DMS79 (cell line): ENCODE results near the gene TUBGCP6.

Experiments
- DNase-seq: peaks from one replicate; lab custom pipeline; 2025; lab: John Stamatoyannopoulos, UW

TUBGCP6 gene

GRCh38 chr22:50180727-50181521 lies 63.9 kb downstream of the TUBGCP6 start:
- no peak for DNase-seq

GRCh38 chr22:50179937-50180726 lies 64.7 kb downstream of the TUBGCP6 start:
- no peak for DNase-seq

GRCh38 chr22:50178871-50179869 lies 65.7 kb downstream of the TUBGCP6 start:
- DNase-seq: no peak

- no peak for DNase-seq
These were observed 66.4 kb downstream of the TUBGCP6 start for GRCh38 chr22:50178471-50178864.

GRCh38 chr22:50177537-50178470 lies 67.0 kb downstream of the TUBGCP6 start:
- DNase-seq: no peak

GRCh38 chr22:50176850-50177536 lies 67.8 kb downstream of the TUBGCP6 start:
- DNase-seq: no peak

- DNase-seq: no peak
These were observed 68.6 kb downstream of the TUBGCP6 start for GRCh38 chr22:50175921-50176849.

- no peak for DNase-seq
These were observed 69.7 kb downstream of the TUBGCP6 start for GRCh38 chr22:50175191-50175461.

GRCh38 chr22:50174382-50175190 lies 70.2 kb downstream of the TUBGCP6 start:
- DNase-seq: no peak

- DNase-seq: no peak
These were observed 70.9 kb downstream of the TUBGCP6 start for GRCh38 chr22:50173983-50174355.

- DNase-seq: no peak
These were observed 71.4 kb downstream of the TUBGCP6 start for GRCh38 chr22:50173311-50173982.

GRCh38 chr22:50171965-50172421 lies 72.8 kb downstream of the TUBGCP6 start:
- DNase-seq: no peak

- DNase-seq: no peak
These were observed 73.4 kb downstream of the TUBGCP6 start for GRCh38 chr22:50171319-50171964.

- no peak for DNase-seq
These were observed 74.1 kb downstream of the TUBGCP6 start, which contains the start of gene PANX2 for GRCh38 chr22:50170453-50171318. Gene PANX2 (plus strand): TSS chr22:50170731. CDS start chr22:50170731, 0 bp downstream.

- DNase-seq: no peak
These were observed 75.0 kb downstream of the TUBGCP6 start for GRCh38 chr22:50169774-50170341.

GRCh38 chr22:50169181-50169759 lies 75.6 kb downstream of the TUBGCP6 start:
- DNase-seq: no peak
